CD4-positive, alpha-beta T cell treated with Interferon gamma for 1 hour (primary cell): Measurements from ENCODE around the gene ZNF143.
A peak's percentile ranks its signal among the peaks of the same experiment; 100 is the strongest.
"Not testable (repeated sequence)": the region's sequence is repeated elsewhere in the genome, so short reads cannot be mapped to it uniquely, and the experiment has no call there.

ENCODE experiments used
- DNase-seq: peaks from one replicate; pipeline ENCODE4 v3.0.0-alpha.2; 2020

ZNF143 gene

DNA sequence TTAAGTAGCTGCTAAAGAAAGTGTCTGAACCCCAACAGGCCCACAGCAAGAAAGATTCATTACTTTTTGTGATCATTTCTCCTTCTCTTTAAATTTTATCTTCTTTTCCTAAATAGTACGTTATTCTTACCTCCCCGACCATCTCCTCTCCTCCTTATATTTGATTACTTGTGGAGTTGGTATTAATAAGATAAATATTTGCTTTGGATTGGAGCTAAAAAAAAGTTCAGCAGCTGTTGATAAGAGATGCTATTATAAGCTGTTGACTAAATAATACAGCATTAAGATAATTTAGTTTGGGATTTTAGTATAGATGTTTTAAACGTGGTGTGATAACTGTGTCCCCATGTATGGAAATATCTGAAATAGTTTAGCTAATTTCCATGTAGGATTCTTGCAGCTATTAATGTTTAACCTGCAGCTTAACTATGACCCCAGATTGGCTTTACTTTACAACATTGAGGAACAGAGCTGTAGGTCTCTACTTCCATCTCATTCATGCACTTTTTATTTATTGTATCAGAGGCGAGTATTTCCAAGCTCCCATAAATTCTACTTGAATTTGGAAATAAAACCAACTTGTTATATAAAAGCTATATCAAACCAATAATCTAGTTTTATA is 37.8 kb downstream of the ZNF143 start:
- no peak for DNase-seq

DNA sequence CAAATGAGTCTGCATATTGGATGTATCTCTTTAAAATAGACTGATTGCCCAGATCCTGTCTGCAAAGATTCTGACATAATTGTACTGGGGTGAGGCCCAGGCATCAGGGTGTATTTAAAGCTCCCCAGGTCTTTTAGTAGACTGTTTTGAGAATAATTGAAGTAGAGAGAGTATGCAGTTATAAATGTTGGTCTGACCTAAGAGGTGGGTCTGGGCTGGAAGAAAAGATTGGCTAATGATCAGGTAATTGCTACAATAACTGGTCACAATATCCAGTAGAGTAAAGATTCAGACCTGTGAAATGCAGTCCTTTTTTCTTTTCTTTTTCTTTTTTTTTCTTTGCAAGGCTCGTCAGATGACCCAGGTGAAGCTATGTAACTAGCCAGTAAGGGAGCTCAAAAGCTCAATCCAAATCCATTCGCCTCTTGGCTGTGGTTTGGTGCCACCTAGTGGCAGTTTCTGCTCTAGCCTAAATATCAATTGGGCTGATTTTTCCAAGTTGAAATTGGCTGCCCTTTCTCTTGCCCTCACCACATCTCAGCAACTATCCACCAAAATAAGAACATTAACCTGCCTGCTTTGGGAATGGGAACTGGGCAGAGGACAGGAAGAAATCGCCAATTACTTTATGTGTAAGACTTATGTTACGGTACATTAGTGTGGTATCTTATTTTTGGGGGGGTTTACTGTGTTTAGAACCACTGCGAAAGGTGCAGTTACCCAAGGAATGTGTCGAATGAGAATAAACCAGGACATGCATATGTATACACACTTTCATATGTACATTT is 45.9 kb downstream of the ZNF143 start:
- DNase-seq, result peak; percentile 59

DNA sequence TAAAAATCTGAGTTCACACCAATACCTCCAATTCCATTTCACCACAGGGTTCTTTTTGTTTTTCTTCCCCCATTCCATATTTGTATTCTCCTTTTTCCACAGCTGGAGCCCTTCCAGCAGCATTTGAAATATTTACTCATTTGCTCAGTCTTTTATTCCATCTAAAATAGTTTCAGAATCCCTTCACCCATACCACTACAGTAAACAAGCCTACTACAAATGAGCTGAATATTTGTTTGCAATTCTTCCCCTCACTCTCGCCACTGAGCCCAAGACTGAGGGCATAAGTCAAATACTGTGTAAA is 46.4 kb downstream of the ZNF143 start:
- no peak for DNase-seq

DNA sequence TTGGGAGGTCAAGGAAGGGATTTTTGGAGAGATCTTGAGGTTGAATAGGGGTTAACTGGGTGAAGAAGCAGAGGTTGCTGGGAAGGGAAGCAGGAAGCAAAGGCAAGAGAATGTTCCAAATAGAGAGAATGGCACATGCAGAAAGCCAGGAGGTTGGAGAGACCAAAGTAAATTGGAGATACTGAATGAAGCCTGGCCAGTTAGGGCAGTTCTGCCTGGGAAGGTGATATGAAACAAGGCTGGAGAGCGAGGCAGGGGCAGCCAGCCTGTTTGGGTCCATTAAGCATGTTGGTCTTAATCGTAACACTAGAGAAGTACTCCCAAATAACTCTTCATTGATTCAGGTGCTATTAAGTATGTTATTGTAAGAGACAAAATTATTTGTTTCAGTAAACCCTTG is 48.2 kb downstream of the ZNF143 start:
- no peak for DNase-seq

DNA sequence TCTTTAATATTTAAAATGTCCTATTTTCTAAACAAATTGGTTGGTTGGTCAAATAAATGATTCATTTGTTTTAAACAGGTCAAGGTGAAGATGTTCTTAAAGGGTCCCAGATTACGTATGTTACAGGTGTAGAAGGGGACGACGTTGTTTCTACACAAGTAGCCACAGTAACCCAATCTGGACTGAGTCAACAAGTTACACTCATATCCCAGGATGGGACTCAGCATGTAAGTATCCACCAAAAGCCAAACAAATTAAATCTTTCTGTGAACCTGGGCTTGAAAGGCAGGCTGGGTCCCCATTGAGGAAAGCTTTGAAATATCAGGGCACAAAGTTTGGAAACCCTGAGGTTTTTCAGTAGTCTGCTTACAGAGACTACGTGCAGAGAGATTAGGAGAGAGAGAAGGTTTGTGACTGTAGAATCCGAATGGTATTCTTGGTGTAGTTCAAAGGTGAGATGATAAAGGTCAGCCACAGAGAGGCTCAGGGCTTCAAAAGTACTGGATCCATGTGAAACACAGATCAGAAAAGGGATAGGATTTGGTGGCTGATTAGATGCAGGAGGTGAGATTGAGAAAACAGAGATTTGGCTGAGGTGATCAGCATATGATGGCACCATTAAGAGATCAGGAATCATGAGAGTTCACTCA is 51.7 kb downstream of the ZNF143 start:
- DNase-seq, result no peak

DNA sequence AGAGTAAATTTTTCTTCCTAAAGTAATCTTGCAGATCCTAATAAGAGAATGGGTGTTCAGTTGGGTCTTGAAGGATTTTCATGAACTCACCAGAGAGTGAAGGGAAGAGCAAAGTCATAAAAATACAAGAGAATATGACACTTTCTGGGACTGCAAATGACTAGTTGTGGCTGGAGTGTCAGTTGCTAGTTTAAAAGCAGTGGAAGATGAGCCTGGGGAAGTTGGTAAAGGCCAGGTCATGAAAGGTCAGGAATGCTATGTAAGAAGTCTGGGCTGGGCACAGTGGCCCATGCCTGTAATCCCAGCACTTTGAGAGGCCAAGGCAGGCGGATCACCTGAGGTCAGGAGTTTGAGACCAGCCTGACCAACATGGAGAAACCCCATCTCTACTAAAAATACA is 53.8 kb downstream of the ZNF143 start:
- not testable (repeated sequence) for DNase-seq

DNA sequence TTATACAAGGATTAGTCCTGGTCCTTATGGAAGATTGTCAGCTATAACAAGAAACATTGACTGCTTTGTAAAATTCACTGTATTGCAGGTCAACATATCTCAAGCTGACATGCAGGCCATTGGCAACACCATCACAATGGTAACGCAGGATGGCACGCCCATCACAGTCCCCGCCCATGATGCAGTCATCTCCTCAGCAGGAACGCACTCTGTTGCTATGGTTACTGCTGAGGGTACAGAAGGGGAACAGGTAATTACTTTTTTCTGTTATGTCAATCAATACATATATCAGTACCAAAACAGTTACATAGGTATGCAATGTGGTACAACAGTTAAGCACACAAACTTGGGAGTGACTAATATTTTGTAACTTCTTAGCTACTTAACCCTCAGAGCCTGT is 55.3 kb downstream of the ZNF143 start:
- DNase-seq, result no peak

DNA sequence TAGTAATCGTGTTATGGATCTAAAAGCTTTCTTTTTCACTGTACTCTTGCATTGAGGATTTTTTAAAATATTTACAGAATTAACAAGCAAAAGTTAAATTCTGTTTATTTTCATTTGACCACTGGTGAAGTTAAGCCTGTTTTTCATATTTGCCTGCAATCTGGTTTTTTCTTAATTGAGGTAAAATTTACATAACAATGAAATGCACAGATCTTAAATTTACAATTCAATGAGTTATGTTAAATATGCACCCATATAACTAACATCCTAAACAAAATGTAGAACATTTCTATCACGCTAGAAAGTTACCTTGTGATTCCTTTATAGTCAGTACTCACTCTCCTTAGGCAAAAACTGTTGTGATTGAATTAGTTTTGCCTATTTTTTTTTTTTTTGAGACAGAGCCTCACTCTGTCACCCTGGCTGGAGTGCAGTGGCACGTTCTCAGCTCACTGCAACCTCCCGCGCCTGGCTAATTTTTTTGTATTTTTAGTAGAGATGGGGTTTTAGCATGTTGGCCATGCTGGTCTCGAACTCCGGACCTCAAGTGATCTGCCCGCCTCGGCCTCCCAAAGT is 58.1 kb downstream of the ZNF143 start:
- no peak for DNase-seq

DNA sequence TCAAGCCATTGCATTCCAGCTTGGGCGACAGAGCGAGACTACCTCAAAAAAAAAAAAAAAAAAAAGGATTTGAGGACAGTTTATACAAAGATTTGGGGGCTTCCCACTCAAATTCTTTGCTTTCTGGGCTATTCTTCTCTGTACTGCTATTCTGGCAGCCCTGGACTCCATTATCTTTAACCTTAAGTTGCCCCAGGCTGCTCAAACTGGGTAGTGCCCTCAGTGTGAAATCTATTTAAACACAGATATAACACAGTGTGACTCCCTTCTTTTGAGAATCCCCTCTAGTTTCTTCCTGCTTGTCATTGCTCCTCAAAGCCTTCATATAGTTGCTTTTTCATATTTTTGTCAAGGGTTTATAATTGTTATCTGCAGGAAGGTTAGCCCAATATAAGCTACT is 63.2 kb downstream of the ZNF143 start:
- no peak for DNase-seq

DNA sequence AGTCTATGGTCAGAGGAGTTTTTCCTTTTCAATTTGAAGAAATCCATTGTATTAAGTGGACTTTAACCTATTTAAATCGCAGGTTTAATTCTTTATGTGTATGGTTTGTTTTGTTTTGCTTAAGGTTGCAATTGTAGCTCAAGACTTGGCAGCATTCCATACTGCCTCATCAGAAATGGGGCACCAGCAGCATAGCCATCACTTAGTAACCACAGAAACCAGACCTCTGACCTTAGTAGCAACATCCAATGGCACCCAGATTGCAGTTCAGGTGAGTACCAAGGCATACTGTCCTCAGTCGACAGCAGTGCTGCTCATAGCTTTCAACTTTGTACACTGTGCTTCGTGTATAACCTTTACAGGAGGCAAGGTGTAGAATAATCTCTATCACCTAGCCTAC is 64.3 kb downstream of the ZNF143 start:
- DNase-seq, result no peak

DNA sequence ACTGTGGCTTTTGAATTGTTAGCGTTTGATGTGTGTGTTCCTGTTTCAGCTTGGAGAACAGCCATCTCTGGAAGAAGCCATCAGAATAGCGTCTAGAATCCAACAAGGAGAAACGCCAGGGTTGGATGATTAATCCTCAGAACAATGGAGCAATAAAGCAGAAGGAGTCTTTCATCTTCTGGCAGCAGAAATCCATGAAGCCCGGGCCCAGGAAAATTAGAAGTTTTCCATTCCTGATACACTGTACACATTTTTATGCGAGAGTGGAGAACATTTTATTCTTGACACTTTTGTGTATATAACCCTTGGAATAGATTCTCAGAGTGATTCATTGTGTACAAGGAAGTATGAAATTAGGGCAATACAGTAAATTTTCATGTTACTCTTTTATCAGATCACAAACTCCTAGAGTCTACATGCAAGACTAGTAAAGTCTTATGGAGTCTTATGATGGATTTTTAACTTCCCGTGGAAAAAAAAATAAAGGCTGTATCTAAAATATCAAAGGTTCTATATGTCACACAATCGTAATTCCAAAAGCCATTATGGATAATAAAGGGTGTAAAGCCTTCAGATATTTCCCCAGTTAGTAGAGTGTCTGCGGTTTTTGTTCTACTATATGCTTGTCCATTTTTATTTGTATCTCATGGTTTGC is 66.8 kb downstream of the ZNF143 start:
- no peak for DNase-seq

DNA sequence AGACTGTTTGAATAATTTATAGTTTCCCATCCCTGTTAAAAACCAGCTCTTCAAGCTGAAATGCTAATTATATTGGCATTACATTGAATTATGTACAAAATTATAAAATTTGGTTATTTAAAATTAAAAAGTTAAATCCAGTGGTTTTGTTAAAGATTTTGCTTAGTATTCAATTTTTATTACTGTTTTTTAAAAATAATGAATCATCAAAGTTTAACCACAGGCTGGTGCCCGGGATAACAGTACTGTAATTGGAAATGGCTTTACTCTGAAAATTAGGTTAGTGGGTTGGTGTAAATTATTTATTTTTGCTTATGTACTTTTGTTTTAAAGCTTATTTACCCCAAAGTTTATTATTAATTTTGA is 67.3 kb downstream of the ZNF143 start:
- no peak for DNase-seq

DNA sequence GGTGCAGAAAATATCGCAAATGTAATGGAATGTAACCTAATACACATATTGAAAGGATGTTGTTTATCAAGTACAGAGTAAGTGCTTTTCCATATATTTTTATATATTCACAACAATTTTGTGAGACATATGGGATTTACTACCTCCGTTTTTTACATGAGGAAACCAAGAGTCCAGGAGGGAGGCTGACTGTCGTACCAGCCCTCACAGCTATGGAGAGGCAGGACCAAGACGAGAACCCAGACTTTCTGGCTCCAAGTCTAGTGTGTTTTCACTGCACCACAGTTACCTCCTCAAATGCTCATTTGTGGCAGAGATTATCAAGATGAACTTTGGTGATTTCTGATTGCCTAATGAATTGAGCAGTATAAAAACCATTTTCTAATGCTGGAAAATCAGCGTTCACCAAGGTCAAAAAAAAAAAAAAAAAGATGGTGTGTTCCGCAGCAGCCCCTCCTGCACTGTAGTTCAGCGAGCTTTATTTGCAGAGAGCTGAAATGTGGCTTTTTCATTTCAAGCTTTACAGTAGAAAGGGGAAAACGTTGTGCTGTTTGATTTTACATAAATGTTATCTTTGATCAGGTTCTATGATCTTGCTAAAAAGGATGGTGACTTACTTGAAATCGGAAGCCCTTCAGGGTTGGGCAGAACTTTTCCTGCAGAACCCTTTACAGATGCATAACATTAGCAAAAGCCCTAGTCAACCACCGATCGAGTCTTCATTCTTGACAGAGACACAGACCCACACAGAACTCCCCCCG is 67.9 kb downstream of the ZNF143 start:
- no peak for DNase-seq

DNA sequence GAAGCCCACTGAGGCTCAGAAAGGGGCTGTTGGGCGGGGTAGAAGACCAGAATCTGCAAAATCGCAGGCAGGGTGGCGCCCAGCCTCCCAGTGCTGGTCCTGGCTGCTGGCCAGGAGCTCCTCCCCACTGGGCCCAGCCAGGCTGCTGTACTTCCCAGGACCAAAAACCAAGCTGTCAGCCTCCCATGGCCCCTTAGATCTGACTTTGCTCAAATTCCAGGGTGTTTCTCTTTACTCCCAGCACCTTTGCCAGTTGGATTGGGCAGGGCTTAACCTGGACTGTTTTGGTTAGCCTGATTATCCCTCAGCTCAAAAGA is 68.5 kb downstream of the ZNF143 start:
- no peak for DNase-seq

DNA sequence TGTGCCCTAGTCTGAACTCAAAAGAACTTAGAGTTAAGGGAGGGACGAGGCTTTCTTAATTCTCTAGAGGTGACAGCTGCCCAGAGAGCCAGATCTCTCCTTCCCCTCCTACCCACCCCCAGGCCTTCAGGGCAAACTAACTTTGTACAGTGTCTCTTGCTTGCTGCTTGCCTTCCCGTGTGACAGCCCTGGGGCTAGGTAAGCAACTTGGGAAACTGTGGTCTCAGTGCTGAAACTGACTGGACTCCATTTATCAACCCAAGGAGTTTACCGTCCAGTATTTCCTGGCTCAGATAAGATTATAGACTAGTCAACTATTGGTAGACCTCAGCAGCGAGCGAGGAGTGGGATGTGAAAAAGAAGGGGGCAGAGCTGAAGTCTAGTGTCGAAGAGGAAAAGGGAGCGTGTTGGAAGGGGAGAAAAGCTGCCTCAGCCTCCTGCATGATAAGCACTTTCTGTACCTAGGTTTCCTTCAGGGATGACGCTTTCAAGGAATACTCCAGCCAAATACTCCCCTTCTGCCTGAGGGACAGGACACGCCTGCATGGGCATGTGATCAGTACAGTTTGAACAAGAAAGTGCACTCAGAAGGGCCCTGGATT is 69.3 kb downstream of the ZNF143 start:
- DNase-seq, result no peak

DNA sequence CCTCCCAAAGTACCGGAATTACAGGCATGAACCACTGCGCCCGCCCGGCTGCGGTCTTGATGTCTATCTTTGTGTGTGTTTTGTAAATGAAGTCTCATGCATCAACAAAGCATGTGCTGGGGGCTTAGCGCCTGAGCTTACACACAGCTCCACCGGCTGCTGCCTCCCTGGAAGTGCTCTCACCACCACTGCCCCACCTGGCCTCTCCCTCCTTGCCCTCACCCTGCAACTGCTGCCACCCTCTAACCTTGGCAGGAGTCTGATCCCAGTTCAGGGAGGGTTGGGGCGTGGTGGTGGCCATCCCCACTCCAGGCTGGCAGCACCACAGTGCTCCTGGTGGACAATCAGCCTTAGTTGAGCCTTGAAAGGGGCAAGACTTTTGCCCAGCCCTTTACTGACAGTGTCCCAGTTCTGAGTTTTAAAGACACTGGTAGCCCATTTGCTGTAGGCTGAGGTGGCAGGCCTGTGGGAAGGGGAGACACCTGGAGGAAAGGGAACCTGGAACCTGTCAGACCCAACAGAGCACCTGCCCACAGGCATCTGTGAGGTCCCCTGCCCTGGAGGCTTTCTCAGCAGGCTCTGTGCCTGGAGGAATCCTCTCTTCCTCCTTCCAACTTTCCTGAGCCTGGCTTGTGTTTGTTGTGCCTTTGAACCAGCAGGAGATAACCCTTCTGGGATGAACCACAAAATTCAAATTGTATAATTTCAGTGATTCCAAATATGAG is 70.3 kb downstream of the ZNF143 start:
- DNase-seq, result no peak

DNA sequence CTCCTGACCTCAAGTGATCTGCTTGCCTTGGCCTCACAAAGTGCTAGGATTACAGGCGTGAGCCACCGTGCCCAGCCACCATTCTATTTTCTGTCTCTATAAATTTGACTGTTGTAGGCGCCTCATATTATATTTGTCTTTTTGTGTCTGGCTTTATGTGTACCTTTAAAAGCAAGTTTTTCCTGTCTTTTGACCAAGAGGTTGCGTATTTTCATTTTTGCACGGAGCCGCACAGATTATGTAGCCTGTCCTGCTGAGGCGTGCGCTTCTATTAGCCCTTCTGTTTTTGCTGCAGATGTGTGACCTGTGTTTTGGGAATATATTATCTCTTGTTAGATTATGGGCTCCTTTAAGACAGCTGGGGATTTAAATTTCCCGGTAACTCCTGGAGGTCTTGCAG is 72.2 kb downstream of the ZNF143 start:
- no peak for DNase-seq

DNA sequence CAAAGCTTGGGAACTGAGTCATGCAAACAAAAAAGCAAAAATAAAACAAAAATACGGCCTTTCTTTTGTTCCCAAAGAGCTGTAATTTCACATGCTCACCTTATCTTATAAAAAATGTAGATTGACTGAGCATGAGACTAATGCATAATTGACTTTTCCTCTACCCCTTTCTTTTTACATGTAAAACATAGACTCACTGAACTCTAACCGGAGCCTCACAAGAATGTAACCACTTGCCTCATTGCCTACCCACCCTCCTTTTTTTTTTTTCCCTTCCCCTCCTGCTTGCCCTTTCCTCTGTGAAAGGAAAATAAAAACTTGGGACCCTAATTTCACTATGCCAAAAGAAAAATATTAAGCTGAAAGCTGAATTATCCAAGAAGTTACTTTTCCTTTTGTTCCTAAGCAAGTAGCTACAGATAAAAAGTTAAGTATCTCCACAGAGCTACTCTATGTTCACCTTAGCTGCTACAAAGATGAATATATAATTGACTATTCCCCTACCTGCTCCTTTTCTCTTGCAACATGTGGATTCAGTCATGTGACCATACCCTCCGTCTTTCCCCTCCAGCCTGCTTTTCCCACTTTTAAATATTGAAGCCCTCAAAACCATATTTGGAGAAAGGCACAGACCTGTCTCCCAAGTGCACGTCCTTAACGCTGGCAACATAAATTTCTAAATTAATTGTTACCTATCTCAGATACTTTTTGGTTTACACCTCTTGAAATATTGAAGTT is 73.1 kb downstream of the ZNF143 start:
- DNase-seq, result no peak

DNA sequence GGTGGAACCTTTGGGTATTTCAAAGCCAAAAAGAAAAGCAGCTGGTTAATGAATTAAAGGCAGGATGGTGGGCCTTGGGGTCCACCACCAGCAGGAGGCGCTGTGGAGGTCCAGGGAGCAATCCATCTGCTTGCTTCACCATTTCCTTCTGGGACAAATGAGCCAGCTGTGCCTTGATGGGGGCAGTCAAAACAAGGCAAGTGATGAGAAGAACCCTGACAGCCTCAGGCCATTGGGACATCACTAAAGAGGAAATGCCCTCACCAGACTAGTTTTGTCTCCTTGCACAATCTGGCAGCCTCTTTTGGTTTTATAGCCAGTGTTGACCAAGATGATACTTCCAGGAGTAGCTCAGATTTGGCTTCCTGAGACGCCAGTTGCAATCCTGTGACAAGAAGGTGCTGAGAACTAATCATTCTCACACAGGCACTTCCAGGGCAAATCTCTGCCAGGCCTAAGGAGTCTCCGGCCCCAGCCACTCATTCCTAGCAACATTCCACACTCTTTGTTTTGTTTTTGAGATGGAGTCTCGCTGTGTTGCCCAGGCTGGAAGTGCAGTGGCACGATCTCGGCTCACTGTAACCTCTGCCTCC is 74.5 kb downstream of the ZNF143 start:
- peak; percentile 70 for DNase-seq

DNA sequence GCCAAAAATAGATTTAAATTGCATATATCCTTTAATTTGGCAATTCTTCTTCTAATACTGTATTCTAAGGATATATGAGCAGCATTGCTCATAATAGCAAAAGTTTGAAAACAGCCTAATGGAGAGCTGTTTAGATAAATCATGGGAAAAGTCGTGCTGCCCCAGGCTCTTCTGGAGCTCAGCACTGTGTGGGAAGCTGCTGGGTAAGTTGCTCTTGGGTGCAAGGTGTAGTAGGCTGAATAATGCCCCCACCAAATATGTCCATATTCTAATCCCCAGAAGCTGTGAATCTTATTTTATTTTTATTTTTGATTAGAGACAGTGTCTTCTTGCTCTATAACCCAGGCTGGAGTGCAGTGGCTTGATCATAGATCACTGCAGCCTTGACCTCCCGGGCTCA is 77.7 kb downstream of the ZNF143 start:
- DNase-seq, result no peak

DNA sequence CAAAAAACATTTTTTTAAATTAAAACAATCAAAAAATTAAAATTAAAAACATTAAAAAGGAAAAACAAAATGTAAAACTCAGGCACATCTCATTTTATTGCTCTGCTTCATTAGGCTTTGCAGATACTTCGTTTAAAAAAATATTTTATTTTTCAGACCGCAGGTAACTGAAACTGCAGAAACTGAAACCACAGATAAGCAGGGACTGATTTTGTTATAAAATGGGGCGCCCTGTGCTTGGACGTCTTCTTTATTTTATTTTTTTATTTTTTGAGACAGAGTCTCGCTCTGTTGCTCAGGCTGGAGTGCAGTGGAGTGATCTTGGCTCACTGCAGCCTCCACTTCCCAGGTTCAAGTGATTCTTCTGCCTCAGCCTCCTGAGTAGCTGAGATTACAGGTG is 88.4 kb downstream of the ZNF143 start:
- DNase-seq, result not testable (repeated sequence)
